H1 (cell line): Measurements from ENCODE around the gene KDSR. TPM values are rescaled to one million over a fixed set of nuclear protein-coding genes. Genes with fewer than 3 reads are reported as not detected.

Experiments used
- CTCF ChIA-PET: fragments of 300-600 bp; sonication (Branson Sonifier 250); formaldehyde crosslinking; loops from one replicate; lab custom pipeline; 2021; ENCODE audit not compliant: partially characterized antibody; lab: Charles Lee
- POLR2A ChIA-PET: fragments of 300-600 bp; sonication (Branson Sonifier 250); formaldehyde crosslinking; loops from one replicate; lab custom pipeline; 2021; ENCODE audit warnings: inconsistent platforms; ENCODE audit not compliant: partially characterized antibody; lab: Charles Lee
- DNase-seq, 2 experiments: peaks; one replicate each; pipeline versions ENCODE4 v3.0.0 to v3.0.0-alpha.2; 2010 to 2022; ENCODE audit warnings: low spot score in 2 of 2, low read depth in 1 of 2, mixed read lengths in 1 of 2
- FAIRE-seq: peaks from 2 replicates; lab custom pipeline; 2011; peaks lifted over from hg19 to GRCh38; lab: Jason Lieb, UNC
- H2AFZ ChIP-seq: 2 replicates; pipeline ENCODE4 v1.8.1; 2012; ENCODE audit warnings: low read length, inconsistent platforms
- H2AK5ac ChIP-seq: 2 replicates; pipeline ENCODE4 v1.6.1; 2013; ENCODE audit warnings: low read depth, low read length
- H2BK120ac ChIP-seq: replicated peaks from 2 replicates; pipeline ENCODE3; 2013; ENCODE audit warnings: low read depth, low read length, inconsistent platforms
- H2BK12ac ChIP-seq: 2 replicates; pipeline ENCODE4 v1.6.1; 2013; ENCODE audit warnings: low read depth, low read length
- H2BK15ac ChIP-seq: 2 replicates; pipeline ENCODE4 v1.6.1; 2013; ENCODE audit warnings: low read length
- H2BK20ac ChIP-seq: 2 replicates; pipeline ENCODE4 v1.6.1; 2013; ENCODE audit warnings: low read length
- H2BK5ac ChIP-seq: 2 replicates; pipeline ENCODE4 v1.6.1; 2013; ENCODE audit warnings: low read depth, low read length
- H3K14ac ChIP-seq: 2 replicates; pipeline ENCODE4 v1.6.1; 2013; ENCODE audit warnings: inconsistent platforms; ENCODE audit not compliant: insufficient read length
- H3K18ac ChIP-seq: 2 replicates; pipeline ENCODE4 v1.6.1; 2013; ENCODE audit warnings: low read length; ENCODE audit errors: extremely low read depth
- H3K23ac ChIP-seq: 2 replicates; pipeline ENCODE4 v1.6.1; 2013; ENCODE audit warnings: inconsistent platforms; ENCODE audit not compliant: insufficient read length
- H3K23me2 ChIP-seq: 2 replicates; pipeline ENCODE4 v1.6.1; 2013; ENCODE audit warnings: low read depth, low read length
- H3K27ac ChIP-seq: 2 replicates; pipeline ENCODE4 v1.6.1; 2011; ENCODE audit warnings: low read depth, low read length, inconsistent platforms
- H3K27me3 ChIP-seq, 4 experiments: replicated peaks in 1 of 4; 1 replicate in 1 of 4; 2 replicates in 3 of 4; pipeline versions ENCODE4 v1.6.1 to v1.8.1; 2011 to 2013; ENCODE audit warnings: low read length in 3 of 4, mild to moderate bottlenecking in 3 of 4, inconsistent platforms in 2 of 4, mixed read lengths in 2 of 4, moderate library complexity in 1 of 4; ENCODE audit not compliant: control insufficient read depth in 3 of 4, insufficient read depth in 3 of 4; ENCODE audit errors: extremely low read depth in 1 of 4
- H3K36me3 ChIP-seq, 4 experiments: 2 replicates each; pipeline versions ENCODE4 v1.6.1 to v1.8.1; 2011 to 2013; ENCODE audit warnings: mild to moderate bottlenecking in 4 of 4, low read length in 3 of 4, moderate library complexity in 2 of 4, control low read depth in 1 of 4, inconsistent platforms in 1 of 4; ENCODE audit not compliant: insufficient read depth in 4 of 4, control insufficient read depth in 2 of 4
- H3K4ac ChIP-seq: replicated peaks from 2 replicates; pipeline ENCODE3; 2013; ENCODE audit warnings: low read length, low read depth, mixed read lengths, inconsistent platforms; ENCODE audit not compliant: insufficient read length
- H3K4me1 ChIP-seq, 4 experiments: replicated peaks in 1 of 4; 1 replicate in 1 of 4; 2 replicates in 3 of 4; pipeline versions ENCODE4 v1.6.1 to v1.8.1; 2011 to 2013; ENCODE audit warnings: low read length in 3 of 4, inconsistent platforms in 2 of 4, mixed read lengths in 1 of 4; ENCODE audit not compliant: insufficient read depth in 4 of 4, control insufficient read depth in 3 of 4
- H3K4me2 ChIP-seq, 2 experiments: 2 replicates each; pipeline versions ENCODE4 v1.6.1 to v1.8.1; 2011 to 2013; ENCODE audit warnings: low read depth in 2 of 2, low read length in 2 of 2, control low read depth in 1 of 2, inconsistent platforms in 1 of 2, mild to moderate bottlenecking in 1 of 2; ENCODE audit not compliant: insufficient read depth in 1 of 2
- H3K4me3 ChIP-seq, 4 experiments: fragments of 200-600, 300-600 bp in 1 of 4; sonication (generic), shearing (Covaris generic), sonication (Bioruptor Twin) in 1 of 4; 2 replicates each; pipeline versions ENCODE4 v1.5.1 to v1.8.1; 2011 to 2016; ENCODE audit warnings: low read length in 4 of 4, low read depth in 3 of 4, control low read depth in 2 of 4, inconsistent platforms in 2 of 4, mild to moderate bottlenecking in 2 of 4, mixed read lengths in 1 of 4, moderate library complexity in 1 of 4; ENCODE audit not compliant: insufficient read depth in 2 of 4; ENCODE audit errors: extremely low read depth in 1 of 4
- H3K56ac ChIP-seq: replicated peaks from 2 replicates; pipeline ENCODE3; 2013; ENCODE audit warnings: low read depth, mild to moderate bottlenecking, mixed read lengths, low read length, inconsistent platforms; ENCODE audit not compliant: insufficient read length
- H3K79me1 ChIP-seq: 2 replicates; pipeline ENCODE4 v1.6.1; 2013; ENCODE audit warnings: low read depth, low read length, control low read depth
- H3K79me2 ChIP-seq, 2 experiments: 2 replicates each; pipeline versions ENCODE4 v1.6.1 to v1.8.1; 2012 to 2013; ENCODE audit warnings: low read length in 2 of 2, mild to moderate bottlenecking in 2 of 2, inconsistent platforms in 1 of 2; ENCODE audit not compliant: insufficient read depth in 2 of 2, control insufficient read depth in 1 of 2
- H3K9ac ChIP-seq, 4 experiments: replicated peaks in 1 of 4; 1 replicate in 1 of 4; 2 replicates in 3 of 4; pipeline versions ENCODE4 v1.6.1 to v1.8.1; 2011 to 2013; ENCODE audit warnings: low read depth in 3 of 4, low read length in 3 of 4, control low read depth in 2 of 4, mild to moderate bottlenecking in 2 of 4, moderate library complexity in 2 of 4, inconsistent platforms in 1 of 4; ENCODE audit errors: extremely low read depth in 1 of 4
- H3K9me3 ChIP-seq, 2 experiments: 2 replicates each; pipeline versions ENCODE4 v1.6.1 to v1.8.1; 2012 to 2013; ENCODE audit warnings: mild to moderate bottlenecking in 2 of 2, moderate library complexity in 2 of 2, control low read depth in 1 of 2, inconsistent platforms in 1 of 2, low read depth in 1 of 2, low read length in 1 of 2, mixed read lengths in 1 of 2; ENCODE audit not compliant: insufficient read depth in 2 of 2
- H4K20me1 ChIP-seq, 2 experiments: replicated peaks in 1 of 2; 2 replicates each; pipeline versions ENCODE3 to v1.8.1; 2011 to 2013; ENCODE audit warnings: inconsistent platforms in 2 of 2, low read length in 2 of 2, mild to moderate bottlenecking in 1 of 2; ENCODE audit not compliant: insufficient read depth in 2 of 2, control insufficient read depth in 1 of 2
- H4K5ac ChIP-seq: 2 replicates; pipeline ENCODE4 v1.6.1; 2013; ENCODE audit warnings: low read length, low read depth, mixed read lengths, inconsistent platforms; ENCODE audit not compliant: insufficient read length
- H4K8ac ChIP-seq: 2 replicates; pipeline ENCODE4 v1.8.0; 2013; ENCODE audit warnings: mild to moderate bottlenecking, moderate library complexity, low read length, inconsistent platforms; ENCODE audit not compliant: insufficient read depth; ENCODE audit errors: extremely low read depth
- H4K91ac ChIP-seq: replicated peaks from 2 replicates; pipeline ENCODE3; 2013; ENCODE audit warnings: low read length, mixed read lengths, inconsistent platforms; ENCODE audit not compliant: insufficient read length
- GABPA ChIP-seq: IDR thresholded peaks from 2 replicates; pipeline ENCODE4 v1.6.1; 2011; ENCODE audit warnings: mild to moderate bottlenecking, low read length, moderate library complexity, borderline replicate concordance; ENCODE audit not compliant: insufficient read depth
- KDM4A ChIP-seq: IDR thresholded peaks from one replicate; pipeline ENCODE4 v1.7.1; 2012; ENCODE audit warnings: low read depth, mild to moderate bottlenecking, moderate library complexity, low read length, inconsistent platforms; ENCODE audit not compliant: severe bottlenecking
- MAFK ChIP-seq: IDR thresholded peaks from 2 replicates; pipeline ENCODE4 v1.6.1; 2012; ENCODE audit warnings: low read depth, mild to moderate bottlenecking, improper control_type of control experiment, low read length
- POLR2A ChIP-seq, 2 experiments: IDR thresholded peaks; 1 replicate in 1 of 2; 2 replicates in 1 of 2; pipeline ENCODE4 v1.6.1; 2011; ENCODE audit warnings: low read depth in 2 of 2, low read length in 2 of 2, mild to moderate bottlenecking in 2 of 2; ENCODE audit errors: control extremely low read depth in 1 of 2
- POU5F1 ChIP-seq: IDR thresholded peaks from 2 replicates; pipeline ENCODE4 v1.6.1; 2011; ENCODE audit warnings: low read depth, mild to moderate bottlenecking, low read length, moderate library complexity
- RXRA ChIP-seq: IDR thresholded peaks from 2 replicates; pipeline ENCODE4 v1.6.1; 2011; ENCODE audit warnings: low read depth, mild to moderate bottlenecking, low read length, moderate library complexity; ENCODE audit not compliant: insufficient read depth
- SIN3A ChIP-seq, 2 experiments: IDR thresholded peaks in 1 of 2; conservative IDR thresholded peaks in 1 of 2; 2 replicates each; pipeline ENCODE4 v1.6.1; 2011 to 2012; ENCODE audit warnings: low read length in 2 of 2, improper control_type of control experiment in 1 of 2, low read depth in 1 of 2, mild to moderate bottlenecking in 1 of 2
- SP2 ChIP-seq: IDR thresholded peaks from 2 replicates; pipeline ENCODE4 v1.6.1; 2012; ENCODE audit warnings: mild to moderate bottlenecking, low read length, inconsistent platforms
- SP4 ChIP-seq: IDR thresholded peaks from 2 replicates; pipeline ENCODE4 v1.6.1; 2012; ENCODE audit warnings: low read length, inconsistent platforms
- SUZ12 ChIP-seq: fragments of 200-600 bp; sonication (generic); IDR thresholded peaks from 2 replicates; pipeline ENCODE4 v1.6.1; 2012; ENCODE audit warnings: mild to moderate bottlenecking, inconsistent platforms, low read length, moderate library complexity, mixed read lengths
- USF2 ChIP-seq: IDR thresholded peaks from 2 replicates; pipeline ENCODE4 v1.6.1; 2011; ENCODE audit warnings: low read length, improper control_type of control experiment
- ZNF274 ChIP-seq: IDR thresholded peaks from 2 replicates; pipeline ENCODE4 v1.7.0; 2012; ENCODE audit warnings: low read length, borderline replicate concordance; ENCODE audit errors: extremely low read depth
- WGBS, 2 experiments: shearing (Covaris generic) in 1 of 2; methylation state at CpG; one replicate each; pipeline versions ENCODE4 v1.1.6 to v1.1.7; 2013 to 2015; ENCODE audit warnings: low lambda C conversion rate in 2 of 2, mixed read lengths in 2 of 2, inconsistent platforms in 1 of 2, low coverage in 1 of 2, missing lambda C conversion rate in 1 of 2; ENCODE audit not compliant: insufficient replicate concordance in 2 of 2, insufficient coverage in 1 of 2, insufficient read length in 1 of 2; ENCODE audit errors: extremely low coverage in 1 of 2, missing lambda C conversion rate in 1 of 2; 5-methylcytosine and 5-hydroxymethylcytosine counted together
- polyA plus RNA-seq, 7 experiments: library from polyadenylated mRNA; depleted of rRNA in 3 of 7; stranded (reverse) in 5 of 7; unstranded in 2 of 7; fragments of >200 nt in 5 of 7; fragments of 200-250 nt in 2 of 7; gene quantifications; 1 replicate in 5 of 7; 2 replicates in 1 of 7; 4 replicates in 1 of 7; pipeline versions ENCODE4 v1.2.1 to v1.2.3, GENCODE V29; 2011 to 2013; ENCODE audit warnings: missing spikeins in 2 of 7, mixed read lengths in 2 of 7
- total RNA-seq: library from RNA; stranded (reverse); fragmentation: NEBNext Ultra II Directional; extraction: Animal tissue kit (Norgen Biotek cat#: 25700); gene quantifications from 2 replicates; pipeline ENCODE4 v1.2.1, GENCODE V29; 2021

The KDSR gene
- total and polyA plus RNA-seq, 2 of the 8 experiments (the other 6 are each of a cell fraction or from before 2014, with no cell fraction given), result 12.4 to 50.5 TPM

GRCh38 chr18:63402246-63403162 lies 35.5 kb upstream of the KDSR start:
- H3K9ac ChIP-seq, result no peak overlapping the region
- no peak overlapping the region for H2BK5ac ChIP-seq
- DNase-seq (no peak), FAIRE-seq (no peak)
- ChIA-PET CTCF (no interaction called here), POLR2A (no interaction called here)
- H3K36me3 ChIP-seq, result peaks cover 4 to 65% (median 32%) of the 10 kb centered on the region in 4 experiments
- H3K4me2 ChIP-seq, result no peak overlapping the region
- no peaks in the 10 kb centered on the region for H3K27me3 ChIP-seq
- H4K8ac ChIP-seq, result no peak overlapping the region
- H3K79me2 ChIP-seq, result peaks cover 0 to 4% of the 10 kb centered on the region in 2 experiments; a peak in 1 of 4 replicates
- 90% methylated on average over 8 of the region's 8 CpGs; no CpG with 5 or more reads in 1 of the 2 experiments for WGBS, 2 experiments
- no peaks in the 10 kb centered on the region for H3K4me1 ChIP-seq
- no peak overlapping the region for H4K91ac ChIP-seq
- H3K9me3 ChIP-seq, result no peaks in the 10 kb centered on the region
- H2BK12ac ChIP-seq, result no peak overlapping the region
- no peak overlapping the region for H3K23ac ChIP-seq
- H3K4me3 ChIP-seq, result no peak overlapping the region
- H2BK20ac ChIP-seq, result no peak overlapping the region
- H3K23me2 ChIP-seq, result no peaks in the 10 kb centered on the region
- no peaks in the 10 kb centered on the region for H3K79me1 ChIP-seq
- H3K27ac ChIP-seq, result no peak overlapping the region
- H4K20me1 ChIP-seq, result no peaks in the 10 kb centered on the region
- no peak overlapping the region for H2AFZ ChIP-seq
- no peak overlapping the region for H2BK15ac ChIP-seq
- no peak overlapping the region for H3K18ac ChIP-seq
- no peak overlapping the region for H2AK5ac ChIP-seq
- H3K4ac ChIP-seq, result no peak overlapping the region
- no peak overlapping the region for H4K5ac ChIP-seq
- no peak overlapping the region for H3K14ac ChIP-seq
- H2BK120ac ChIP-seq, result no peak overlapping the region
- no peak overlapping the region for H3K56ac ChIP-seq
- TF ChIP-seq SP4 (no peak), SP2 (no peak), GABPA (no peak), POLR2A (IDR thresholded peaks at IDR 0.05; ENCODE audit: control extremely low read depth in 1 of 2, low read depth in 2 of 2, low read length in 2 of 2) (no peak), POU5F1 (no peak), SUZ12 (no peak), RXRA (no peak), USF2 (no peak), SIN3A (conservative IDR thresholded peaks at IDR 0.05 in 1 of 2, IDR thresholded peaks at IDR 0.05 in 1 of 2; ENCODE audit: low read depth in 1 of 2, low read length in 2 of 2) (no peak), ZNF274 (no peak), MAFK (no peak), KDM4A (no peak)
